Measurements from ENCODE around the gene MLN.

DNA sequence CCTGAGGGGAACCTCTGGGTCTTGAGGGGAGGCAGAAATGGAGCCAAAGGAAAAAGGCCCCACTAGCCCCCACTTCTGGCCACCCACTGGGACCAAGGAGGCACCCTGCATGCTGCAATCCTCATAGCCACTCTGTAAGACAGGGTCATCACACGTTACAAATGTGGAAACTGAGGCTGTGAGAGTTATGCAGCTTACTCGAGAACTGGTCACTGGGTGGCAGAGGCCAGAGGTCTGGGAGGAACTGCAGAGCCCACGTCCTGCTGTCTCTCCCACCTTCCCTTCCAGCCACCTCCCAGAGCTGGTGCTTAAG, 33.0 kb downstream of the MLN start:
- TF ChIP-seq, protein P1, sequence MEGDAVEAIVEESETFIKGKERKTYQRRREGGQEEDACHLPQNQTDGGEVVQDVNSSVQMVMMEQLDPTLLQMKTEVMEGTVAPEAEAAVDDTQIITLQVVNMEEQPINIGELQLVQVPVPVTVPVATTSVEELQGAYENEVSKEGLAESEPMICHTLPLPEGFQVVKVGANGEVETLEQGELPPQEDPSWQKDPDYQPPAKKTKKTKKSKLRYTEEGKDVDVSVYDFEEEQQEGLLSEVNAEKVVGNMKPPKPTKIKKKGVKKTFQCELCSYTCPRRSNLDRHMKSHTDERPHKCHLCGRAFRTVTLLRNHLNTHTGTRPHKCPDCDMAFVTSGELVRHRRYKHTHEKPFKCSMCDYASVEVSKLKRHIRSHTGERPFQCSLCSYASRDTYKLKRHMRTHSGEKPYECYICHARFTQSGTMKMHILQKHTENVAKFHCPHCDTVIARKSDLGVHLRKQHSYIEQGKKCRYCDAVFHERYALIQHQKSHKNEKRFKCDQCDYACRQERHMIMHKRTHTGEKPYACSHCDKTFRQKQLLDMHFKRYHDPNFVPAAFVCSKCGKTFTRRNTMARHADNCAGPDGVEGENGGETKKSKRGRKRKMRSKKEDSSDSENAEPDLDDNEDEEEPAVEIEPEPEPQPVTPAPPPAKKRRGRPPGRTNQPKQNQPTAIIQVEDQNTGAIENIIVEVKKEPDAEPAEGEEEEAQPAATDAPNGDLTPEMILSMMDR (IDR thresholded peaks at IDR 0.05) = no peak
- TF ChIP-seq POLR2A (IDR thresholded peaks at IDR 0.05) = no peak

All from uterus (tissue), 2 donors.